Right lobe of liver (tissue), 6 donors: ENCODE data around the gene SCN8A. TPM values are rescaled to one million over a fixed set of nuclear protein-coding genes. Genes with fewer than 3 reads are reported as not detected.

ENCODE experiments used
- ATAC-seq, 4 donors: fragments of 200-7000 bp; cut with Tn5 transposase; one replicate each; pipeline ENCODE4 v1.9.1; 2020; ENCODE audit warnings: mild to moderate bottlenecking in 4 of 4, moderate library complexity in 4 of 4
- DNase-seq, 3 donors: peaks; one replicate each; pipeline ENCODE4 v3.0.0-alpha.2; 2020
- H3K27ac ChIP-seq, 3 donors: fragments of 200-600 bp; one replicate each; pipeline ENCODE4 v1.8.0; 2022
- H3K27me3 ChIP-seq, 2 donors: fragments of 200-600 bp; one replicate each; pipeline ENCODE4 v1.8.0; 2022
- H3K36me3 ChIP-seq, 4 donors: fragments of 200-600 bp; sonication (generic) in 1 of 4; one replicate each; pipeline versions ENCODE4 v1.5.1 to v1.8.0; 2017 to 2022; ENCODE audit warnings: control low read depth in 1 of 4
- H3K4me1 ChIP-seq, 4 donors: fragments of 200-600 bp; sonication (generic) in 1 of 4; one replicate each; pipeline versions ENCODE4 v1.5.1 to v1.8.0; 2017 to 2022; ENCODE audit warnings: control low read depth in 1 of 4
- H3K4me3 ChIP-seq, 3 donors: fragments of 200-600 bp; one replicate each; pipeline ENCODE4 v1.8.0; 2022
- H3K9me3 ChIP-seq, 4 donors: fragments of 200-600 bp; sonication (generic) in 1 of 4; one replicate each; pipeline versions ENCODE4 v1.5.1 to v1.8.0; 2017 to 2022; ENCODE audit warnings: control low read depth in 1 of 4
- CTCF ChIP-seq, 4 donors: fragments of 200-600 bp in 3 of 4; fragments of 450-650 bp in 1 of 4; IDR thresholded peaks; one replicate each; pipeline versions ENCODE4 v1.5.1 to v1.8.0; 2016 to 2022; ENCODE audit warnings: antibody characterized with exemption in 4 of 4, mild to moderate bottlenecking in 2 of 4
- POLR2A ChIP-seq: fragments of 450-650 bp; IDR thresholded peaks from one replicate; pipeline ENCODE4 v1.6.1; 2017; ENCODE audit warnings: antibody characterized with exemption, mild to moderate bottlenecking
- WGBS: methylation state at CpG from one replicate; pipeline ENCODE4 v1.1.6; 2018; ENCODE audit warnings: low coverage, low lambda C conversion rate; ENCODE audit not compliant: insufficient coverage; ENCODE audit errors: missing lambda C conversion rate; 5-methylcytosine and 5-hydroxymethylcytosine counted together
- intact Hi-C, 2 donors: fragments of 100-400 bp; cut with DNase I; formaldehyde crosslinking; loops; one replicate each; pipeline versions ENCODE4 v1.11.2 to v1.14.1; 2022
- total RNA-seq, 6 experiments: library from RNA; depleted of rRNA in 2 of 6; stranded (reverse); fragments of >200 nt in 2 of 6; fragmentation: NEBNext Ultra II Directional in 3 of 6; extraction: Animal tissue kit (Norgen Biotek cat#: 25700) in 3 of 6; gene quantifications; one replicate each; pipeline versions ENCODE4 v1.1.0 to v1.2.4, GENCODE V29; 2016 to 2023
- donor health status: DM: no; HTN: yes; CAD: no.
- donor health status: DM: no; HTN: no; CAD: no.
- donor health status: DM: no; HTN: no; CAD: no.
- donor health status: DM: no; HTN: yes; CAD: no.
- donor health status: DM: no; HTN: yes; CAD: no.

The SCN8A gene
- total RNA-seq, 6 experiments from 2014 or later = 1.7 to 5.6 (median 3.7) TPM

GRCh38 chr12:51777973-51778372 is 186.9 kb downstream of the SCN8A start:
- Histone ChIP-seq H3K27ac (peak overlapping the region; percentile 21 to 65 (median 33)), H3K27me3 (no peaks in the 10 kb centered on the region), H3K4me3 (no peak overlapping the region), H3K36me3 (no peaks in the 10 kb centered on the region), H3K4me1 (peaks cover 0 to 20% (median 7%) of the 10 kb centered on the region in 4 donors), H3K9me3 (no peaks in the 10 kb centered on the region)
- peak in 1 of 3 donors; percentile 58 for DNase-seq
- intact Hi-C loops = no loop called here
- WGBS = 42% methylated on average over 3 of the region's 3 CpGs
- no peak for TF ChIP-seq POLR2A
- TF ChIP-seq CTCF (IDR thresholded peaks at IDR 0.05) = no peak
- peak; percentile 80 to 92 (median 85) for ATAC-seq

GRCh38 chr12:51779876-51780275 is 188.8 kb downstream of the SCN8A start:
- Histone ChIP-seq H3K36me3 (no peaks in the 10 kb centered on the region), H3K4me3 (no peak overlapping the region), H3K27me3 (no peaks in the 10 kb centered on the region), H3K4me1 (peaks cover 0 to 16% (median 7%) of the 10 kb centered on the region in 4 donors), H3K27ac (no peak overlapping the region), H3K9me3 (no peaks in the 10 kb centered on the region)
- intact Hi-C loops = no loop called here
- DNase-seq (no peak), ATAC-seq (no peak)
- no peak for TF ChIP-seq CTCF (IDR thresholded peaks at IDR 0.05)
- TF ChIP-seq POLR2A = no peak
- WGBS = 90% methylated on average over 5 of the region's 5 CpGs

GRCh38 chr12:51784688-51785087 is 193.7 kb downstream of the SCN8A start:
- no peak for TF ChIP-seq POLR2A
- TF ChIP-seq CTCF (IDR thresholded peaks at IDR 0.05) = no peak
- intact Hi-C loops = no loop called here
- no peaks in the 10 kb centered on the region for H3K4me1 ChIP-seq
- H3K27ac ChIP-seq = no peak overlapping the region
- ATAC-seq (no peak), DNase-seq (no peak)
- H3K36me3 ChIP-seq = no peaks in the 10 kb centered on the region
- H3K4me3 ChIP-seq = no peak overlapping the region
- H3K27me3 ChIP-seq = no peaks in the 10 kb centered on the region
- no peaks in the 10 kb centered on the region for H3K9me3 ChIP-seq
- 43% methylated on average over 3 of the region's 3 CpGs for WGBS

GRCh38 chr12:51785906-51786305 is 194.9 kb downstream of the SCN8A start:
- TF ChIP-seq CTCF (IDR thresholded peaks at IDR 0.05) (no peak), POLR2A (no peak)
- intact Hi-C loops = no loop called here
- no peak for ATAC-seq
- Histone ChIP-seq H3K36me3 (no peaks in the 10 kb centered on the region), H3K9me3 (no peaks in the 10 kb centered on the region), H3K27me3 (no peaks in the 10 kb centered on the region), H3K27ac (no peak overlapping the region), H3K4me3 (no peak overlapping the region), H3K4me1 (no peaks in the 10 kb centered on the region)
- WGBS = 67% methylated on average over 2 of the region's 2 CpGs
- DNase-seq = no peak

GRCh38 chr12:51788876-51789275 is 197.8 kb downstream of the SCN8A start:
- Histone ChIP-seq H3K4me1 (no peaks in the 10 kb centered on the region), H3K27ac (no peak overlapping the region), H3K36me3 (peaks cover 0 to 5% (median 0%) of the 10 kb centered on the region in 4 donors), H3K4me3 (no peak overlapping the region), H3K9me3 (no peaks in the 10 kb centered on the region), H3K27me3 (no peaks in the 10 kb centered on the region)
- DNase-seq (no peak), ATAC-seq (no peak)
- intact Hi-C loops = no loop called here
- TF ChIP-seq CTCF (IDR thresholded peaks at IDR 0.05) (no peak), POLR2A (no peak)
- 91% methylated on average over 6 of the region's 6 CpGs for WGBS
